Stimulated activated CD8-positive, alpha-beta memory T cell treated with anti-CD3 and anti-CD28 coated beads, Interleukin-4, amount 100 ng/mL, for 4 hours (primary cell): ENCODE measurements around the gene KCNJ9.
"Not testable (repeated sequence)": the region's sequence is repeated elsewhere in the genome, so short reads cannot be mapped to it uniquely, and the experiment has no call there.

Source experiments
- DNase-seq, 2 donors: peaks; one replicate each; pipeline ENCODE4 v3.0.0-alpha.2; 2020; ENCODE audit warnings: low read depth in 2 of 2, low spot score in 1 of 2

Gene KCNJ9

GRCh38 chr1:160124705-160125478 is 43.6 kb downstream of the KCNJ9 start:
- no peak for DNase-seq

GRCh38 chr1:160125746-160126145 is 44.4 kb downstream of the KCNJ9 start:
- no peak for DNase-seq

GRCh38 chr1:160126342-160126741 is 45.0 kb downstream of the KCNJ9 start:
- not testable (repeated sequence) for DNase-seq

DNA sequence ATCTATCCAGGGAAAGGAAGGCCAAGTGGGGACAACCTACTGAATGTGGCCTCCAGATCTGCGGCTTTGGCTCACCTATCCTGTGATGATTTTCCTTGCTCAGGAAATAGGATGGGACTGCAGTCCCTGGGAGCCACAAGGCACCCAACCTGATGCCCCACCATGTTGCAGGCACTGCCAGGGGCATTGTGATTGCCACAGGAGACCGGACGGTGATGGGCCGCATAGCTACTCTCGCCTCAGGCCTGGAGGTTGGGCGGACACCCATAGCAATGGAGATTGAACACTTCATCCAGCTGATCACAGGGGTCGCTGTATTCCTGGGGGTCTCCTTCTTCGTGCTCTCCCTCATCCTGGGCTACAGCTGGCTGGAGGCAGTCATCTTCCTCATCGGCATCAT is 46.0 kb downstream of the KCNJ9 start:
- DNase-seq = no peak

DNA sequence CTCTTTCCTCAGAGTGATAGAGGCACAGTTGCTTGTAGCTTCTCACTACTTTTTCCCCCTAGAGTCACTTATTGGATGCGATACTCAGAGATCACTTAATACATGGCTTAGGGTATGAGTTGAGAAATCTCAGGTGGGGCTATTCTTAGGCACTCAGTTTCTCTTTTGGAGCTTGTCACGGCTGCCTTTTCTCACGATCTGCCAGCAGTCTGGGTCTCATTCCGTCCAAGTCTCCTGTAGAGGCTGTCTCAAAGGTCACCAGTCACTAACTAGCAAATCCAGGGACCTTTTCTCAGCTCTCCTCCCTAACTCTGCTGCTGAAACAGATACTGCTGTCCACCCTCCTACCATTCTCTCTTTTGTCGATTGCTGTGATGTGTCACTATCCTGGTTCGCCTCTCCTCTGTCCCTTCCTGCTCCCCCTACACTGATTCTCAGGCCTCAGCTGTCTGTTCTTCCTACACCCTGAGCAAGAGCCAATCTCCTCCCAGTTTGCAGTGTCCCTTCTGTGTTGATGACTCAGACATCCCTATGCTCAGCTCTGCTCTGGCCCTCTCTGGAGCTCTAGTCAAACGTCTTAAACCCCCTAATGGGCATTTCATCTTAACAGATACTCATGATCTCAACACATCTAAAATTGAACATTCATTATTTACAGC is 46.7 kb downstream of the KCNJ9 start:
- DNase-seq = no peak

DNA sequence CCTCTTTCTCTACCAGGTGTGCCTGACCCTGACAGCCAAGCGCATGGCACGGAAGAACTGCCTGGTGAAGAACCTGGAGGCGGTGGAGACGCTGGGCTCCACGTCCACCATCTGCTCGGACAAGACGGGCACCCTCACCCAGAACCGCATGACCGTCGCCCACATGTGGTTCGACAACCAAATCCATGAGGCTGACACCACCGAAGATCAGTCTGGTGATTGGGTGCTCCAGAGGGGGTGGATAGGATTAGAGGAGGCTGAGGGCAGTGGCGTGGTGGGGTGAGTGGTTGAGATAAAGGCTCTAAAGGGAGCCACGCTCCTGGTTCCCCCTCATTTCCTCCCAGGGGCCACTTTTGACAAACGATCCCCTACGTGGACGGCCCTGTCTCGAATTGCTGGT is 47.3 kb downstream of the KCNJ9 start:
- DNase-seq = no peak

- DNase-seq = no peak
Measured at GRCh38 chr1:160129046-160129445, 47.7 kb downstream of the KCNJ9 start.

GRCh38 chr1:160129558-160129957 is 48.2 kb downstream of the KCNJ9 start:
- DNase-seq = no peak

DNA sequence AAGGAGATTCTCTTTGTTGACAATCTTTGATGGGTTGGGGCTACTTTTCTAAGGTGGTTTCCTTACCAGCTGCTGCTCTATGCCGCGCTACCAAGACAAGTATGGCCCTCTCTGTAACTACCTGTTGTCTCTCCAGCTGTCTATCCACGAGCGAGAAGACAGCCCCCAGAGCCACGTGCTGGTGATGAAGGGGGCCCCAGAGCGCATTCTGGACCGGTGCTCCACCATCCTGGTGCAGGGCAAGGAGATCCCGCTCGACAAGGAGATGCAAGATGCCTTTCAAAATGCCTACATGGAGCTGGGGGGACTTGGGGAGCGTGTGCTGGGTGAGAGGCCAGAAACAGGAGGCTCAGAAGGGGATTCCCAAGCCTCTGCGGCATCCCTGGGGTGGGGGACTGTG is 48.6 kb downstream of the KCNJ9 start:
- no peak for DNase-seq

- no peak for DNase-seq
Measured at GRCh38 chr1:160130486-160130885, 49.1 kb downstream of the KCNJ9 start.

GRCh38 chr1:160130939-160131338 is 49.6 kb downstream of the KCNJ9 start:
- no peak for DNase-seq

GRCh38 chr1:160131803-160132565 is 50.6 kb downstream of the KCNJ9 start:
- DNase-seq = no peak

- no peak for DNase-seq
Measured at GRCh38 chr1:160133990-160134770, 52.8 kb downstream of the KCNJ9 start.

DNA sequence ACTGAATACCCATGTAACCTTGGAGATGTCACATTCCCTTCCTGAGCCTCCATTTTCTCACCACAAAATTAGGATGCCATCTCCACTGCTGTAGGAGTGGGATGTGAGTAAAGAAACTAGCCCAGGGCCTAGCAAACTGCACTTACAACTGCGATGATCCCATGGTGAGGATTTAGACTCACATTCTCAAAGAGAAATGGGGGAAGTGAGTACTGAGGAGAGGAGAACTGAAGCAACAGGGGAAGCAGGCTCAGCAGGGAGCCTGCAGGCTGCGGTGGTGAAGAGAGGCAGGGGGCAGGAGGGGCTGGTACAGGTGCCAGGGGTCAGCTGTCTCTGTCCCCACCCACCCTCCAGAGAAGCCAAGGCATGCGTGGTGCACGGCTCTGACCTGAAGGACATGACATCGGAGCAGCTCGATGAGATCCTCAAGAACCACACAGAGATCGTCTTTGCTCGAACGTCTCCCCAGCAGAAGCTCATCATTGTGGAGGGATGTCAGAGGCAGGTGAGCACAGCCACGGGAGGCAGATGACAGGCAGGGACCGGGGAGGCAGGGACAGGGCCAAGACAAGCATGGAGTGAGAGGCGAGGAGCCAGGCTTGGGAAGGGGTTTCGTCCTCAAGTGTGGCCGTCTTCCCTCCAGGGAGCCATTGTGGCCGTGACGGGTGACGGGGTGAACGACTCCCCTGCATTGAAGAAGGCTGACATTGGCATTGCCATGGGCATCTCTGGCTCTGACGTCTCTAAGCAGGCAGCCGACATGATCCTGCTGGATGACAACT is 53.6 kb downstream of the KCNJ9 start:
- DNase-seq = no peak

DNA sequence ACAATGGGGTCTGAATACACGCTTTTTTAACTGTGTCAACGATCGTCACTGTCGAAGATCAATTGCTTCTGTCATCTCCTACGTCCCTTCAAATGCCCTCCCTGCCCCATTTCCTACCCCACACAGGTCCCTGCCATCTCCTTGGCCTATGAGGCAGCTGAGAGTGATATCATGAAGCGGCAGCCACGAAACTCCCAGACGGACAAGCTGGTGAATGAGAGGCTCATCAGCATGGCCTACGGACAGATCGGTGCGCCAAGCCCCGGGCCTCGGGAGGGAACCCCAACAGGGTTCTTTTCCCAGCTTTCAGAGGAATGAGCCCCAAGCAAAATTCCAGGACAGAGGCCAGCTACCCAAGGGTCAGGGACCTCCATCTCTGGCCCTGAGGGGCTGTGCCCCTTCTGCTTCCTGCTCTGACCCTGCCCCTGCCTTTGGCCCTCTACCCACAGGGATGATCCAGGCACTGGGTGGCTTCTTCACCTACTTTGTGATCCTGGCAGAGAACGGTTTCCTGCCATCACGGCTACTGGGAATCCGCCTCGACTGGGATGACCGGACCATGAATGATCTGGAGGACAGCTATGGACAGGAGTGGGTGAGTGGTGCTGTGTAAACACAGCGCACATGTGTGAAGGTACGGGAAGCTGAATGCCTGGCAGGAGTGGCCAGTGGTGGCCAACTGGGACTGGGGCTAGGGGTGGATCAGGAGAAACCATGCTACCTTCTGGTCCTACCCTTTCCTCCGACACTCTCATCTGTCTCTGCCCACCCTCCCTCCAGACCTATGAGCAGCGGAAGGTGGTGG is 55.0 kb downstream of the KCNJ9 start:
- no peak for DNase-seq

GRCh38 chr1:160136926-160137200 is 55.5 kb downstream of the KCNJ9 start:
- no peak for DNase-seq

DNA sequence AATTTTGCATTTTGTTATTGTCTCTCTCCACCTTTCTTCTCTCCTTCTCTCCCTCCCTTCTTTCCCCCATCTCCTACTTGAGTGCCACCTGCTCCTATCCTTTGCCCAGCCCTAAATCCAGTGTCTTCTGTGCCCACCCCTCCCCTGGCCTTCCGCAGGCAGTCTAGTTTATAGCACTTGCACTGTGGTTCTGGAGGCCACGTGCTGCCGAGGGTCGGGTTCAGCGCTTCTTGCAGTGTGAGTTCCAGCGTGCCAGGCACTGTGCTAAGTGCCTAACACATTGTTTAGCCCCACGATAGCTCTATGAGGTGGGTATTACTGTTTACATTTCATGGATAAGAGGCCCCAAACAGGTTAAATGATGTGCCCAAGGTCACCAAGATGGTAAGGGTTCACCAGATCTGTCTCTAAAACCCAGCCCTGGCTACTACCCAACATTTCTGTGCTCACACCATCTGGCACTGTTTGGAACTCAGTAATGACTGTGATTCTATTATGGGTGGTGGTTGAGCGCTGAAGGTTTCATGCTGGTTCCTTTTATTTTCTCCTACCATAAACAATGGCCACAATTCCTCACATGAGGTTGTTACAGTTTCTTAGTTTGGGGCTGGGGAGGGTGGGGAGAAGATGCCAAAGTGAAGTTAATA is 56.0 kb downstream of the KCNJ9 start:
- no peak for DNase-seq

DNA sequence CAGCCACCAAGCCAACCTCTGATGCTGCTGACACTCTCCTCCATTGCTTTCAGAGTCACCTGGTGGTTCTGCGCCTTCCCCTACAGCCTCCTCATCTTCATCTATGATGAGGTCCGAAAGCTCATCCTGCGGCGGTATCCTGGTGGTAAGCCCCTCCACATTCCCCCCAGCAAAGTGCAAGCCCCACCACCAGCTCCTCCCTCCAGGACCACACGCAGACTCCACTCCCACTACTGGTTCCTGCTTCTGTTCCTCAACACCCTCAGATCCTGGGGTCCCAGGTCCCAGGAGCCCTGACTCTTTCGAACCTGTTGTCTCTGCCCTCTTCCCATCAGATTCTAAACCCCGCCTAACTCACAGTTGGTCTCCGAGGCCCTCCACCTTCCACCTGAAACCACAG is 58.5 kb downstream of the KCNJ9 start:
- DNase-seq = no peak
